GM18498 (cell line): ENCODE data around the gene PRKAB1.
"Not testable (repeated sequence)": the region's sequence is repeated elsewhere in the genome, so short reads cannot be mapped to it uniquely, and the experiment has no call there.

Experiments
- ATAC-seq: cut with Tn5 transposase; IDR thresholded peaks from one replicate; pipeline ENCODE4 v1.9.1; 2021; ENCODE audit warnings: mild to moderate bottlenecking, moderate library complexity; ENCODE audit not compliant: unreplicated experiment

The PRKAB1 gene

DNA sequence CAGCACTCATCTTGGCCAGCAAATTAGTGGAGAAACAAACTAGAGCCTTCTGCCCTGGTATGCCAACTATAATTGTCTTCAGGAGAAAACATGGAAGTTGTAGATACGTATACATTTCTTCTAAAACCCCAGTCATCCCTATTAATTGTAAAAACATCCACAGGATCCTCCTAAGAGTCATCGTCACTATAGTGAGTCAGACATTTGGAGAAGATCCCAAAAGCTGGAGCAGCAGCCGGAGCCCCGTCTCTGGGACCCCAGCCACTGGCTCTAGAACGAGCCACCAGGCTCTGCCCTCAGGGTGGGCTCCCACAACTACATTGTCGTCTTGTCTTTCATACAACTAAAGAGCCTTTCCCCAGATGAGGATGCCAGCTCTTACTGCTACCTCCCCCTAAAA, 15.5 kb downstream of the PRKAB1 start:
- ATAC-seq: no peak

DNA sequence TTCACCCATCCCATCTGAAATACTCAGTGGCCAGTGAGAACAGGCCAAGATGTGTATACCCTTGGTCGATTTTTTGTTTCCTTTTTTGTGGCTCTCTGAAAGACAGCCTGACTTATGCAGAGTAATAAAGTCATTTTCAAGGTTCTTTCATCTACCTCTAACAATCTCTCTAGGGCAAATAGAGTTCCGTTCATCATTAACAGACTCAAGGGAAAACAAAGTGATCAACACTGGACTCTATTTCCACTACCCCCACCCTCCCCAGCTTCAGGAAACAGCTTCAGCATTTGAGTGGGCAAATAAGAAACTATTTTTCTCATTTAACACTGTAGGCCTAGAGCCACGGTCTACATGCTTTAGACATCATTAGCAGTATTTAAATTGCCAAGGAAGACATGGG, 15.9 kb downstream of the PRKAB1 start:
- no peak for ATAC-seq

DNA sequence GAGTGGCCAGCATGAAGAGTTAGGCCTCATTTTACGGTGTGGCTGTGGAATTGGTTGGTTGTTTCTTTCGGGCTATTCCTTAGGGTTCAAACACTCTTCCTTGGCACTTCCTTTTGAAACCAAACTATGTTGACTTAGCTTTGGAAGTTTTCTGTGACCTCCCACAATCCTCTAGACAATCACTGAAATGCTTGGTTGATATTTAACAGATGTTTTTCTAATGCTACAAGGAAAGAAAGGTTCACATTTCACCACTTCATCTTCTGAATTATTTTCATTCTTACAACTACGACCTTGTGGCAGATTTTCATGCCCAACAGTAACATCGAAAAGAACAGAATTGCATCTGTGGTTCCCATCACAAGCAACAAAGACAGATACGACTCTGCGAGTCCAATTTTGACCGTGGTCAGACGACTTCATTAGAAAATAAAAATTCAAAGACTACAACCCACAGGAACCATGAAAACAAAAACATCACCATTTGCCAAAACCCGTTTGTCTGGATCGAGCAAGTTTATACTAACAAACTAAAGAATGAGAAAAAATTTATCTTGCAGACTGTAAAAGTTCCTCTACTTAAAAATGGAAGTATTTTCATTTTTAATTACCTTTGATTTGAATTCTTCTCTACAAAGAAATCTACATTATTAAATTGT, 16.9 kb downstream of the PRKAB1 start:
- ATAC-seq: no peak

DNA sequence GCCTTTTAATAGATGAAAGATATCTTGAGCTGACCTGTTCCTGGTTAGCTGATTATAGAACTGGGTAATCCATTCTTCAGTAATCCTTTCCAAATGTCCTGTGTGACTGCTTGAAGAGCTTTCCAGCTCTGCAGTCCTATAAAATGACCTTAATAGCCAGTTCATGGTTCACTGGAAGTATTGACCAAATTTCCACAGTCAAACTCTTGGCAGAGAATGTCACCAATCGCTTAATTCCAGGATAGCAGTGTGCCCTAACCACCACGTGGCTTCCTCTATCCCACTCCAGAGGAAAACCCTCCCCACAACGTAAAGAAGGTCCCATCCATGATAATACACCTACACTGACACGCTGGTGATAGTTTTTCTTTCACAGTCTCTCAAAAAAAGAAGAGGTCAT, 17.4 kb downstream of the PRKAB1 start:
- no peak for ATAC-seq

DNA sequence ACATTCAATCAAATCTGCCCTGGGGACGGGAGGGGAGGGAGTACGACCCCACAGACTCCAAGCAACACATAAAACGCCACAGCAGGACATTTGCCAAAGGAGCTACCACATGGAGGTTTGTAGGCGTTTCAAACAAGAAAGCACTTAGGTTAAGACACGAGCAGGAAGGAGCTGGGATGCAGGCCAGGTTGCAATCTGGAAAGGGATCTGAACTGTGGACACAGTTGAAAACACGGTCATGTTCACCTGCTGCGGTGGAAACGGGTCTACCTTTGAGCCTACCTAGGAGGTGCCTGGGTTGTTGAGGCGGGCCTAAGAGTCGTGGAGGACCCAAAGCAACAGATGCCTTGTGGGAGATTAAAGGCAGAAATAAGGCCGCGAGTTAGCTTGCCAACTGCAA, 18.4 kb downstream of the PRKAB1 start:
- no peak for ATAC-seq

DNA sequence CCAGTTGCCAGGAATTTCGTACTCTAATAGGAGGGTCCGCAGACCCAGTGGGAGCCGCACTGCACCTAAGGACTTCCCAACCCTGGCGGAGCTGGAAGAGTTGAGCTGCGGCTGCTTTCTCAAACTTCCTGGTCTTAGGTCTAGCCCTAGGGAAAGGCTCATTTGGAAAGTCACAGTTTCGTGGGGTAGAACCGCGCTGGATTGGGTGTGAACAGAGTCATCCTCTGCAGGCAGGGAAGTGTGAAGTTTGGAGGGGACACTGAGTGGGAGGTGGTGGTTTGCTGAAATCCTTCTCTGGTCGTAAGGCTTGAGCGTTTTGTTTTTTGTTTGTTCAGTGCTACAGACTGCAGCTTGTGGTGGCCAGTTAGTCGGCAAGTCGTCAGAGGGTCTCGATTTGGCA, 18.8 kb downstream of the PRKAB1 start:
- ATAC-seq: no peak

DNA sequence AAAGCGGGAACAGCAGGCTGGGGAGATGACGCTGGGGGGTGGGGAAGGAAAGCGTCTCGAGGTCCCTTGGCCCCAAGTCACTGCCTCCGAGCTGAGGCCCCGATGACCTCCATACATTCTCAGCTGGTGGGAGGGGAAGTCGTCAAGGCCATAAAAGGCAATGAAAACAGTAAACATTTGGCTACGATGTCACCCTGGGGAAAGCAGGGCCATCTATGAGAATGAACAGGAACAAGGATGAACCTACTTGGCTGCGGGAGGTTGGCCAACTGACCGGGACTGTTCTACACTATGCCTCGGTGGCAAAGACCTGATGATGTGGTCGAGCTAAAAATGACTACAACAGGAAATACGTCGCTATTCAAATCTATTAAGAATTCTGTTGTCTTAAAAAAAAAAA, 19.5 kb downstream of the PRKAB1 start:
- no peak for ATAC-seq

DNA sequence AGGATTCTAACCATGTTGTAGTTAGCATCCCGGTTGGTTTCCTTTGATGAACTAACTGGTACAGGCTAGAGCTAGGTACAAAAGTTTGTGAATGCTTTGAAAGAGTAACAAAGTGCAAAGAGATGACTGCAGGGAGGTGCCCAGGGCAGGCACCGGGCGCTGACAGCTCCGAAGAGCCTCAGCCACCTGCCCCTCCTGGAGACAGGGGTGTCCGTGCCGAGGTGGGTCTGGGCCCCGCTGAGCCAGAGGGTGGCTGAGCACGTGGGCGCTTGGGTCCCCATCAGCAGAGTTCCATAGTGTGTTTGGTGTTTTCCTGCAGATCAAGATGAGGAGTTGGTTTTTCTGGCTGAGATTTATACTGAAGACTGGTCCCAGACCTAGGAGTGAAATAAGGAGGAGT, 19.9 kb downstream of the PRKAB1 start:
- ATAC-seq: no peak

DNA sequence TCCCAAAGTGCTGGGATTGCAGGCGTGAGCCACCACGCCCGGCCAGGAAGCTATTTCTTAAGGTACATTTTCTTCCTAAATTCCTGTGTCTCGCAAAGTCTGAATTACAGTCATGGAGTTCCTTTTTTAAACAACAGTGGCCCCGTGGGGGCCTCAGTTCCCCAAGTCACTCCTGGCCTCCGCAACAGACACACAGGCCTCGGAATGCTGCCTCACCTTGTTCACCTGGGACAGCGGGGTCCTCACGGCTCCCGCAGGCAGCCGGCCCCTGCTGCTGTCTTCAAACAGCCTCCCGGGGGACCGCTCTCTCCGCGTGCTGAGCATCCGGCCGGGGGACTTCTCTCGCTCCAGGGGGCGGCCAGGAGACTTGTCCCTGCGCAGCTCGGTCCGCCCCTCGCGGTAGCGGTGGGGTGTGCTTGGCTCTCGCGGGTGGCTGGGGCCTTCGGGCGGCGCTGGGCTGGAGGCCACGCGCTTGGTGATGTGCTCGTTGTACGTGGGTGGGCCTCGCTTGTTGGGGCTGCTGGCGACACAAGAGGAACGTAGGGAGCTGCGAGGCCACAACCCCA, 22.1 kb downstream of the PRKAB1 start:
- ATAC-seq: no peak

DNA sequence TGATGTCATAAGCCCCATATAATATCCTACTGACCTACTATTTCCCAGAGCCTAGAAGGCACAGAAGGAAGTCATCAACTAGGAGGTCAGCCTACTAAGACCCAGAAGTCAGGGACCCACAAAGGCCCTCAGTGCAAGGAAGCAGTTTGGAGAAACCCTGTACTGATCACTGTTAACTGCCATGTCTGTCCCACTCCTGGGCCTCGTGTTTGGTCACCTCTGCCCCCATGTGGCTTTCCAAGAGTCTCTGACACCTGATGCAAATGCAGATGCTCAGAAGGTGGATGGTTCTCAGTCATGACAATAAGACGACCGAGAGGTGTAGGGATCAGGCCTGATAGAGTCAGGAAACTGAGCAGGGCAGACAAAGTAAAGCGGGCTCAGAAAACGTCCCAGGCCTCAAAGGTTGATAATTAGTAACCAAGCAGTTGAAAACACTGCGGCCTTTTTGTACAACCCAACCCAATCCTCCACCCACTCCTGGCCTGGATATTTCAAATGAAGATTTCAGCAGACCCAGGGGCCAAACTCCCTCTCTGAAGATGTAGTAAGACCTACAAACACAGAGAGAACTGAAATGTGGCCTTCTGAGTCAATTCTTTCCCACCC, 23.4 kb downstream of the PRKAB1 start:
- no peak for ATAC-seq

DNA sequence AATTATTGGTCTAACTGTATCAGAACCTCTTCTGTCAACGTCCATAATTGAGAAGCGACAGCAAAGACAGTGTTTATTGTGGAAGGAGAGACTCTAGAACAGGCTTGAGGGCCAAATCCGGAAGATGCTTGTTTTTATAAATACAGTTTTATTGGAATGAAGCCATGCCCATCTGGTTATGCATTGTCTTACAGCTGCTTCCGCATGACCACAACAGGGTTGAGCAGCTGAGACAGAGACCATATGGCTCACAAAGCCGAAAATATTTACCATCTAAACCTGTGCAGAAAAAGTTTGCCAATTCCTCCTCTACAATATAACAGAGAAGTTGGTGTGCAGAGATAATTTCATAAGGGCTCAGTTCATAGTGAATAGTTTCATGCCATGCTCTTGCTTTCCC, 24.5 kb downstream of the PRKAB1 start:
- no peak for ATAC-seq

DNA sequence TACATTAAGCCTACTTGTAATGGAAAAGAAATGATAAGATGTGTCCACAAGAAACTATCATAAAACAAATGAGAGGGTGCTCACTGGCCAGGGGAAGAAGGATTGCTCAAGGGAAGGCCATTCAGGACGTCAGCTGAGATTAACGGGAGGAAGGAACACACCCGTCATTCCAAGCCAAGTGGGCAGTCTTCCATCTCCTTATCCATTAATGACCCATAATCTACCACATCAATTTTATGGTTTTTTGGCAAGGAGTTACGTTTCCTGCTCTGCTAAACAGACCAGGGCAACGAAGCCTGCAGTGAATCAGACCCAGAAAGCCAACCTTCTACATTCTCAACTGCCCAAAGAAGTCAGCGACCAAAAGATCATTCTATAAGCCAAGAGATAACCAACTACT, 25.1 kb downstream of the PRKAB1 start:
- no peak for ATAC-seq

DNA sequence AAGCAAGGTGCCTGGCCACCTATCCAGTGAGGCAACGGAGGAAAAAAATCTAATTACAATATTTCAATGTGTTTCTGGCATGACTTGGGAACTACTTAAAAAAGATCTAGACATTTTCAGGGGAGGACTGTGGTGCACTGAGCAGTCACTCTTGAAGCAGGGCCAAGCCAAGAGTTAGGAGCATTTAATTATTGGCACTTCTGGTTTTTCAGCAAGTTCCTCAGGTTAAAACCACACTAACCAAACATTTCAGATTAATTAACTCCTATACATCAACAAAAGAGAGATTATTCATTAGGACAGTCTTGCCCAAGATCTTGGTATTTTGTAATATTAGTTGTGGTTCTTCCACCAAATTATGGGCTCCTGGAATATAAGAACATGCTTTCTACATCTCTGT, 25.6 kb downstream of the PRKAB1 start:
- no peak for ATAC-seq

DNA sequence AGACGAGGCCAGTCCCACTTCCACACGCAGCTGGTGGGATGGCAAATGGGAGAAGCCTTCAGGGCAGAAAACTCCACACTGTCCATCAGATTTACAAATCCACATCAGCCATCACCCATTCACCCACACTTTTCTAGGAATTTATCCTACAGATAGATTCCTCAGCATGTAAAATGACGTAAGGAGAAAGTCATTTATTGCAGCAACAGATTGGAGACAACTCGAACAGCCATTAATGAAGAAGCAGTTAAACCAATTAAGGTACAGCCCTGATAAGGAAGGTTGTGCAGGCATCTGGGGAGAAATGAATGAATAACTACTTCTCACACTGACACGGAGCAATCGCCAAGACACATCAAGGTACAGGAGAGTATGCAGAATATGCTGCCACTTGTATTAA, 26.2 kb downstream of the PRKAB1 start:
- no peak for ATAC-seq

DNA sequence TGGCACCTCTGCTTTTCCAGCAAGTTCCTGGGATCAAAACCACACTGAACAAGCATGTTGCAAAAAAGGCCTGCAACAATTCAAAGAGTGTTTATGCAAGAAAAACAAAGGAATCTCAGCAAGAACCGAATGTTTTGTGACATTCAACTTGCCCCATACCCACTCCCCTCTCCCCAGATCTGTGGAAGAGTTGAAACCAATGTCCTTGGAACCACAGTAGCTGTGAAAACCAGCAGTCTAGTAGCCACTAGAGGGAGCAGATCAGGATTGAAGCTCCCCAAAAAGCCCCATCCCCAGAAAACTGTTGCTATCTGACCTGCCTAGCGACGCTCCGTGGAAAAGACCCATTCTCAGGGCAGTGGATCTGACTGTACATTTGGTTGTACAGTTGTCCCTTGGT, 27.1 kb downstream of the PRKAB1 start:
- no peak for ATAC-seq

DNA sequence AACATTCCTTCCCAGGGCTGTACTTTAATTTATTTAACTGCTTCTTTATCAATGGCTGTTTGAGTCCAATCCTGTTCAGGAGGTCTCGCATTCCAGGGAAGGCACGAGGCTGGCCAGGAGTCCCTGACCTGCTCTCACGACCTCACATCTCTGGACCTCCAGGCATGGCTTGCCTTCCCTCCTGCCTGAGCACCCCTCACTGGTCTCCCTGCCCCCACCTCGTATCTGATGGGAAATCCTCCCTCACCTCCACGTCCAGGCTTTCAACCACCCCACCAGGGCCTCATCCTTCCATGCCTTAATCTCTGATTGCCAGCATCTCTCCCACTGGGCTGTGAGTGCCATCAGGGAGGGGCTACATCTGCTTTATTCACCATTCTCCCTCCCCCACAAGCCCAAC, 29.0 kb downstream of the PRKAB1 start:
- no peak for ATAC-seq

DNA sequence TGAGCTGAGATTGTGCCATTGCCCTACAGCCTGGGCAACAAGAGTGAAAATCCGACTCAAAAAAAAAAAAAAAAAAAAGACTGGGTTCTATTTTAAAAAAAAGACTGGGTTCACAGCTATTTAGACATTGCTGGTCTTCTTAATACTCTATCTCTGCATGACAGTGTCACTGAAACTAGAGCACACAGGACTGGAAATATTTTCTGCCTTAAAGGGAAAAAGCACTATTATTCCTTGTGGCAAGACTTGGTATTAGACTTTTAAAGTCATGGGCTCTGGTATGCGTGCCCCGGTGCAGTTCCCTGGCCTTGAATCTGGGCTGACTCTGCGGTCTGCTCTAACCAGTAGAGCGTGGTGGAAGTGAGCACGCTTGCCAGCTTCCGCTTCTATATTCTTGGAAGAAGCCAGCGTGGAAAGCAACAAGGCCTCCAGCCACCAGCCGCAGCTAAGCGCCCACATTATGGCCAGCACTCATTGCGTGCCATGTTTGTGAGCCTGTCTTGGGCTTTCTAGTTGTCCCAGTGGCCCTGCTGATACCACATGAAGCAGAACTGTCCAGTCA, 31.3 kb downstream of the PRKAB1 start:
- ATAC-seq: no peak

DNA sequence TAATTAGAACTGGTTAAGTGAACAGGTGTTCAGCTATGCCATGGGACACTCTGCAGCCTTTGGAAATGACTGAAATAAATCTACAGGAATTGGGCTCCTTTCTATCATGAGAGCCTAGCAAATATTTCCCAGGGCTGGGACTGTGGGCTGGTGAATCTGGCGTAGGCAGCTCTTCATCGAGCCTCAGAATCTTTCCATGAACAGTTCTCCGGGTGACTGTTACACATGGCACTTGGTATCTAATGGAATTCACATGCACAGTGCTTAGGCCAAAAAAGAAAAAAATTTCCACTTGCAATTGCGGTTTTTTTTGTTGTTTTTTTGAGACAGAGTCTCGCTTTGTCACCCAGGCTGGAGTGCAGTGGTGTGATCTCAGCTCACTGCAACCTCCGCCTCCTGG, 32.1 kb downstream of the PRKAB1 start:
- ATAC-seq: no peak

DNA sequence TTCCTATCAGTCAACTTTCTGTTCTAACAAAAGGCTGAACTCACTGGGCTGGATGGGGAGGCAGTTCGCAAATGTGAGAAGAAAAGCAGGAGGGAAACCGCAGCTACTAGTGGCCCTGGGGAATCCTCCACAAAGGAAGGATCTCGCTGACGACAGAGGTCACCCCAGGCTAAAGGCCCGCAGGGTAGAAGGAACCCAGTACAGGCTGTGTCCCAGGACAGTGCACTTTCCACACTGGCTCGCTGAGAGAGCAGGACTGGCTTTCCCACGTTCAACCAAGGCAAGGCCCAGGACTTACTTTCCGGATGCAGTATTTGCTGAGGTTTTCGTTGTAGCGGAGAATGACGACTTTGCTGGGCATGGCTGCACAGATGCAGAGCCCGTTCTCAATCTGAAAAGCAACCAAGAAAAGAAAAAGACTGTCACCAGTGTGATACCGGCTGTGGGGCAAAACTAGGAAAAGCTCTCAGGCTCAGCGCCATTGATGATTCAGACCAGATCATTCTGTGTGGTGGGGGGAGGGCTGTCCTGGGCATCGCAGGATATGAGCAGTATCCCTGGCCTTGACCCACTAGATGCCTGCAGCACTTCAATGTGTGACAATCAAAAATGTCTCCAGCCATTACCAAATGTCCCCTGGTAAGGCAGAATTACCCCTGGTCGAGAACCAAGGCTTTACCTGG, 36.3 kb downstream of the PRKAB1 start:
- ATAC-seq: no peak

DNA sequence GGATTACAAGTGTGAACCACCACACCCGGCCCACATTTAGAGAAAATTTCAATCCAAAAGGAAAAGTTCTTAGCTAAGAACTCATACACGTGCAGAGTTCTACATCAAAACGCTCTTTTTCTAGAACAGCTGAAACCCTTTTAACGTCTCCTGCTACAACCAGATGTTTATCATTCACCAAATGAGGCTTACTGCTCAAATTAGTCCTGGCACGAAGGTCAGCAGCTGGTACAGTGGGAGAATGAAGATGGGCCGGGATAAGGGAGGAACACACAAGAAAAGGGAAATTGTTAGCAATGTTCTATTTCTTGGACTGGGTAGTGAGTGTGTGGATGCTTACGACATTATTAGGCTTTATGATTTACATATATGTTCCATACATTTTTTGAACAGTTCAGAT, 37.2 kb downstream of the PRKAB1 start:
- ATAC-seq: no peak

DNA sequence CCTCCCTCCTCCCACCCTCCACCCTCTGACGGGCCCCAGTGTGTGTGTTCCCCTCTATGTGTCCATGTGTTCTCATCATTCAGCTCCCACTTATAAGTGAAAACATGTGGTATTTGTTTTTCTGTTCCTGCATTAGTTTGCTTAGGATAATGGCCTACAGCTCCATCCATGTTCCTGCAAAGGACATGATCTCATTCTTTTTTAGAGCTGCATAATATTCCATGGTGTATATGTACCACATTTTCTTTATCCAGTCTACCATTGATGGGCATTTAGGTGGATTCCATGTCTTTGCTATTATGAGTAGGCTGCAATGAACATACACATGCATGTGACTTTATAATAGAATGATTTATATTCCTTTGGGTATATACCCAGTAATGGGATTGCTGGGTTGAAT, 38.5 kb downstream of the PRKAB1 start:
- ATAC-seq: not testable (repeated sequence)

DNA sequence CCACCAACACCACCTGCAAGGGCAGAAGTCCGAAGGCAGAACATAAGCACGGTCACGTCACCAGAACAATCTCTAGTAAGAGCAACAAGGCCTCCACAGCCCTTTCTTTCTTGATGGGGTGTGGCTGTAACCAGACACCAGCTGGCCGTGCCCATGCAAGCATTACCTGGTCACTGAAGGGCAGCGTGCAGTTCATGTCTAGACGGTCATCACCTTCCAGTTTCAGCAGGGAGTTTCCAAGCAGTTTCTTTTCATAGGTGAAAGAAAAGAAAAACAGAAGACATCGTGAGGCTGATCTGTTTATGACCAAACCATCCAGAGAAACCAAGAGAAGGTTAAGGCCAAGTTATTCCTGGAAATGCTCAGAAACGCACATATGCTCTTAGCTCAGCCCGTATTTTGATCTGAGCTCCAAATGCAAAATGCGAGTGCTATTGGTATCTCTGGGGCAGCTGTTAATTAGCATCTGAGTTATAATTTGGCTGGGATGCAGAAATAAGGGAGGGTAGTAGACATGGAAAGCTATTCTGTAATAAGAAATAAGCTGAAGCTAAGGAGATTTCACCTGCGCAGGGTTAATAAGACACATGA, 42.5 kb downstream of the PRKAB1 start:
- ATAC-seq: no peak
